DND-41 (cell line): ENCODE measurements around the gene EFNA2.

Source experiments
- CTCF ChIP-seq: IDR thresholded peaks from 2 replicates; pipeline ENCODE4 v1.5.1; 2012; ENCODE audit warnings: borderline replicate concordance, low read length, moderate library complexity, mild to moderate bottlenecking; ENCODE audit not compliant: poor library complexity, severe bottlenecking; ENCODE audit errors: extremely low read depth
- EZH2 ChIP-seq: IDR thresholded peaks from 3 replicates; pipeline ENCODE4 v1.6.1; 2012; ENCODE audit warnings: borderline replicate concordance, low read depth, mild to moderate bottlenecking, moderate library complexity, low read length, inconsistent platforms; ENCODE audit not compliant: severe bottlenecking

- TF ChIP-seq CTCF (no peak), EZH2 (no peak)
Measured at GRCh38 chr19:1266129-1266915, 19.4 kb upstream of the EFNA2 start.
